Gastroesophageal sphincter (tissue), 3 donors: ENCODE measurements around the gene CD300LG.

Experiments used
- CTCF ChIP-seq, 4 experiments: fragments of 200-600 bp in 2 of 4; fragments of 450-650 bp in 2 of 4; sonication (generic) in 1 of 4; IDR thresholded peaks; one replicate each; pipeline ENCODE4 v1.5.1; 2017 to 2019; ENCODE audit warnings: antibody characterized with exemption in 4 of 4, mild to moderate bottlenecking in 2 of 4, moderate library complexity in 2 of 4
- EP300 ChIP-seq: sonication (generic); formaldehyde crosslinking; IDR thresholded peaks from one replicate; pipeline ENCODE4 v1.6.1; 2017; ENCODE audit warnings: antibody characterized with exemption, mild to moderate bottlenecking
- POLR2A ChIP-seq, 2 donors: fragments of 450-650 bp; IDR thresholded peaks; one replicate each; pipeline ENCODE4 v1.6.1; 2017; ENCODE audit warnings: antibody characterized with exemption in 2 of 2, mild to moderate bottlenecking in 2 of 2, moderate library complexity in 1 of 2
- POLR2AphosphoS5 ChIP-seq: sonication (generic); formaldehyde crosslinking; IDR thresholded peaks from one replicate; pipeline ENCODE4 v1.6.1; 2017; ENCODE audit warnings: antibody characterized with exemption

- TF ChIP-seq CTCF (IDR thresholded peaks at IDR 0.05) (peak; percentile 77 to 96 (median 91)), EP300 (no peak), POLR2A (IDR thresholded peaks at IDR 0.05) (no peak), POLR2AphosphoS5 (no peak)
Measured at GRCh38 chr17:43878260-43879175, 31.5 kb downstream of the CD300LG start.
